DMS53 treated with DMSO at 0.1 percent for 48 hours (cell line): ENCODE measurements around the gene CFAP45.

Experiments used
- DNase-seq: peaks from one replicate; lab custom pipeline; 2025; ENCODE audit not compliant: unreplicated experiment; lab: John Stamatoyannopoulos, UW

Gene CFAP45

DNA sequence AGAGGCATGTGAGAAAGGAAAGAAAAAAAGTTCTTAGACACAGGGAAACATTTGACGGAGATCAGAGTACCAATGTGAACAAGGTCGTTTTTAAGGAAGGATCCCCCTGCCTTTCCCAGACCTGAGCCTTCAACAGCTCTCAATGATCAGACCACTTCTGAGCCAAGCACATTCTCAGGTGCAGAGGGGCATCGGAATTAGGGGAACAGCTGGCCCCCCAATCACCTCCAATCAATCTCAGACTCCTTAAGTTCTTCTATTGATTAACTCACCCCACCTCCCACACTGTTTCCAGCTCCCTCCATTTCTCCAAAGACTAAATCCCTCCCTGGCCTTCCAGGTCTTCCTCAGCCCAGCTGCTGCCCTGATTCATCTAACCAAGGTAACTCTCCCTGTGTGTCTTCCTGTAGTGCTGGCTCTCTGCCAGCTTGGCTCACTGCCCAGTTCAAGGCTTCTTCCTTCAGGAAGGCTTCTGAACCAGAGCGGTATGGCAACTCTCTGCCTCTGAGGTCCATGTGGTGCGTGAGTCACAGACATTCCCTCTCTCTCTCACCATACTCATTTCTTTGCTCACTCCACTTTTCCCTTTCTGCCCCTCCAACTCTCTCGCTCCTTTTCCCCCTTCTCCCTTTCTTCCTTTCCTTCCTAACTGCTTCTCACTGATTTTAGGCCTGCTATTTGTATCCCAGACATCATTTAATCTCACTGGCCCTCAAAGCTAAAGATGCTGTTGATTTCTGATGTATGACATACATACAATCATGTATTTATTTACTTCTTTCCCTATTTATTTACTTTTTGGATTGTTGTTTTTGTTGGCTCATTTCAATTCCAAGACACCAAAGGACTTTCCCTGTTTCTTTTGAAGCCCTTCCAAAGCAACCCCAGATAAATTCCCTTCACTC, 18.1 kb downstream of the CFAP45 start:
- peak; percentile 98 for DNase-seq

DNA sequence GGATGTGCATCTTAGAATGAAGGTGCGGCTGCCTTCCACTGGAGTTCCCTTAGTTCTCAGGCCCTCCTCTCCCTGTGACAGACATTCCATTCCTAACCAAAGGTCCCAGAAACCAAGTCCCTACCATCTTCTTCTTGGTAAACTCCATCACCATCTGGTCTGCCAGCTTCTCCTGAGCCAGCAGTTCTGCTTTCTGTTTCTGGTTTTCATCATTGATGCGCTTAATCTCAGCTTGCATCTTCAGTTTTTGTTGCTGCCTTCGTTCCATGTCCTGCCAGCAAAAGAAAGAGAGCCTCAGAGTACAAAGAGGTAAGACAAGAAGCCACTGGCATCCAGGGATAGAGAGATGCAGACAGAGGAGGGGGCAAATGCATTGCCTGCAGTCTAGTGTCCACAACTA, 19.5 kb downstream of the CFAP45 start:
- DNase-seq = no peak

- no peak for DNase-seq
Observed at GRCh38 chr1:159879977-159880376, 20.0 kb downstream of the CFAP45 start.

DNA sequence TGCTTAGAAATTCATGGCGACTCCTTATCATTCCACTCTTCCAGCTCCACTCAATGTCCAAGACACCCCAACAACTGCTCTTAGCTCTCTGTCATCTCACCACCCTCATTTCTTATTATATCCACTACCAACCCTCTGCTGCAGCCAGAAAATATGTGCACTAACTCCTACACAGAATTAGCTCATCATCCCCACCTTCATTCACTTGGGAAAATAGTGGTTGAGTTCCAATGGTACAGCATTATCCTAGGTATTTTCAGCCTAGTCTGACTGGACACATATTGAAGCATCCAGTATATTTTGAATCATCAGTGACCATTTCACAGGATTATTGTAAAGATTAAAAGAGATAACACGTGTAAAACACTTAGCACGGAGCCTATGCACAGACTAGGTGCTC, 20.8 kb downstream of the CFAP45 start:
- no peak for DNase-seq

- no peak for DNase-seq
Observed at GRCh38 chr1:159877695-159878444, 22.1 kb downstream of the CFAP45 start.

DNA sequence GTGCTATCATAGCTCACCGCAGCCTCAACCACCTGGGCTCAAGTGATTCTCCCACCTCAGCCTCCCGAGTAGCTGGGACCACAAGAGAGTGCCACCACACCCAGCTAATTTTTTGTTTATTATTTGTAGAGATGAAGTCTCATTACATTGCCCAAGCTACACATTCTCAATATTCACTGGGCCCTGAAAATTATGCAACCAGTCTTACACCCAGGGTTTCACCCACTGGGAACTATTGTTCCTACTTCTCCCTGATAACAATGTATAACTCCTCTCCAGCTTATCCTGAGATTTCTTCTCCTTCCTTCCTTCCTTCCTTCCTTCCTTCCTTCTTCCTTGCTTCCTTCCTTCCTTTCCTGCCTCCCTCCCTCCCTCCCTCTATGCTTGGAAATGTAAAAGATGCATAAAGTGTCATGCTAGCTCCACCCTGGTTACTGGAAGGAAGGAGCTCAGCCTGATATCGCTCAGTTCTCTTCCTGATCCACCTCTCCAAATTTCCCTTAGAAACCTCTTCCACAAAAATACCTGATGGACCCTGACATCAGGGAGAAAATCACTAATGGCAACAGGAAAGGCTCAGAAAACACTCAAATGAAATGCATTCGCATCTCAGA, 26.3 kb downstream of the CFAP45 start:
- DNase-seq = no peak

DNA sequence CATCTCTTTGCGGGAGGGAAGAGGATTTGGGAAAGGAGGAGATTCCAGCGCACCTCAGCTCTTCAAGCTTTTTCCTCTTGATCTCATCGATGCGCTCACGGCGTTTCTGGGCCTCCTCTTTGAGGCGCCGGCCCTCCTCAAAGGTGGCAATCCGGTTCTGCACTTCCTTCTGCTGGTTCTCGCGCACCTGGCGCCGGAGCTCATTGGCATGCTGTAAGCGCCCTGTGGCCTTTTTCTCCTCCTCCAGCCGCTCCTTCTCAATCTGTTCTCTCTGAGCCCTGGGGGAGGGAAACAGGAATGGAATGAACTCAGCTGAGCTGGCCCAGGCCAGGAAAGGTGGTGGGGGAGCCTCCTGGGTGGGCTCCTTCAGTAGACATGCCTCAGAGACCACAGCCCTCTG, 27.1 kb downstream of the CFAP45 start:
- no peak for DNase-seq

- DNase-seq = no peak
Observed at GRCh38 chr1:159870704-159871103, 29.3 kb downstream of the CFAP45 start.

GRCh38 chr1:159869607-159870006, 30.4 kb downstream of the CFAP45 start:
- peak; percentile 24 for DNase-seq

- DNase-seq = peak; percentile 24
Observed at GRCh38 chr1:159869173-159869572, 30.8 kb downstream of the CFAP45 start.

DNA sequence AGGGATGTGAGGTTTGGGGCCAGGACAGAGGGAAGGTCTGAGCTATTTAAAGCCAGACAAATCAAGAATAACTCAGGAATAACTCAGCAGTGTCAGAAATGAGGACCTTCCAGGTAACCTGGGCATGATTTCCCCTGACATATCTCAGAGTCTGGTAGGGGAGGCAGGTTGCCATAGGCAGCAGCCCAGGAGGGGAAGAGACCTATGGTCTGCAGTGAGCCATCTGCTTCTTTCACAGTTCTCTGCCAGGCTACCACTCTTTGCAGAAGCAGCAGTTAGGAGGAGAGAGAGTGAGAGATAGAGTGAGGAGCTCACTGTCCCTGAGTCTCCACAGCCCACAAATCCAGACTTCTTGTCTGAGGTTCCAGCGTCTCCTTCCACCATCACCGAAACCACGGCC, 31.2 kb downstream of the CFAP45 start:
- DNase-seq = no peak

- DNase-seq = peak; percentile 96
Observed at GRCh38 chr1:159867664-159868026, 32.3 kb downstream of the CFAP45 start.

- no peak for DNase-seq
Observed at GRCh38 chr1:159866905-159867663, 32.9 kb downstream of the CFAP45 start.

DNA sequence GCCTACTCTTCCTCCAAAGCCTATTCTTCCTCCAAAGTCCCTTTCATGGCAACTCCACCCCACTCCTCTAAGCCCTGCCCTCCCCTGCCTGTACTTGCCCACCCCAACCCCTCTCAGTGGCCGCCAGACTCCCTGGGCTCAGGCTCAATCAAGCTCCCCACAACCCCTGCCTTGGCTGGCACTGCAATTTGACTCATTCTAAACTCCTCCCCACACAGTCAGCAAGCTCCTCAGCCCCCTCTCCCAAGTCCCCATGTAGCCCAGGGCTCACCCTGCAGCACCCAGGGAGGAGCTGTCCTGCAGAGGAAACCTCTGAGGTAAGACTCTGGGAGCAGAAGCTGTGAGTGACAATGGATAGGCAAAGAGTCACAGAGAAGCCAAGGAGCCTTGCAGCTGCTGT, 33.9 kb downstream of the CFAP45 start:
- no peak for DNase-seq

- no peak for DNase-seq
Observed at GRCh38 chr1:159864262-159864661, 35.7 kb downstream of the CFAP45 start.

- no peak for DNase-seq
Observed at GRCh38 chr1:159862557-159862956, 37.4 kb downstream of the CFAP45 start, which contains the start of gene VSIG8. Gene VSIG8 (minus strand): TSS chr1:159862657. CDS start chr1:159862521, 136 bp downstream.

GRCh38 chr1:159862031-159862430, 37.9 kb downstream of the CFAP45 start:
- no peak for DNase-seq

DNA sequence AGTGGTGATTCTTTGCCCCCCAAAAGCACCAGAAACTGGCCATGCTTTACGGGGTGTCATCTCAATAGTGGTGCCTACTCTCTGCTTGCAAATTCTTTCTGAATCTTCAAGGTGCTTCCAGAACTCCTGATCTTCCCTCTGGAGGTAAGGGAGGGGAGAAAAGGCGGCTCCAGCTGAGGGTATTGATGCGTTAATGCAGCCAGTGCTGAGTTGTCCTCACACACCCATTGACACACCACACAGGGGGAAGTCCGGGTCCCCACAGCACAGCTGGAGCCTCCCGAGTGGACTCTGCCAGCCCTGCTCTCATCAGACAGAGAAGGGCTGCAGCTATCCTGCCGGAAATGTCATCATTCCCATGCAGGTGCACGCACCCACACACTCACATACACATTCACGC, 38.7 kb downstream of the CFAP45 start:
- no peak for DNase-seq

GRCh38 chr1:159860456-159860855, 39.5 kb downstream of the CFAP45 start:
- no peak for DNase-seq

- no peak for DNase-seq
Observed at GRCh38 chr1:159859767-159860322, 40.1 kb downstream of the CFAP45 start.

DNA sequence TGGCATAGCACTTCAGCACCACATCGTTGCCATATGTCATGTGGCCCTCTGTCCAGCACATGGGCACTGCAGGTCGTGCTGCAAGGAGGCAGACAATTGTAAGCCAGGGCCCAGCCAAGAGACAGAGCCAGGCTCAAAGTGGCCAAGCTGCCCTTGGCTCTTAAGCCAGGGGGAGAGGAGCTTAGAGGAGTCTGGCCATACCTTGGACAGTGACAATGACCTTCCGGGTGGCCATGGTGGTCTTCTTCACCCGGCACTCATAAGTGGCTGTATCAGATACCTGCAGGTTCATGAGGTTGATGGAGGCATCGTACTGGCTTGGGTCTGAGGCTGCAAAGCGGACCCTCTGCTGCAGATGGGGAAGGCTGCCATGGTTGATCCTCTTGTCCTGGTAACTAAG, 42.1 kb downstream of the CFAP45 start:
- DNase-seq = no peak
